ENCODE data around the gene AGFG2.

The AGFG2 gene

DNA sequence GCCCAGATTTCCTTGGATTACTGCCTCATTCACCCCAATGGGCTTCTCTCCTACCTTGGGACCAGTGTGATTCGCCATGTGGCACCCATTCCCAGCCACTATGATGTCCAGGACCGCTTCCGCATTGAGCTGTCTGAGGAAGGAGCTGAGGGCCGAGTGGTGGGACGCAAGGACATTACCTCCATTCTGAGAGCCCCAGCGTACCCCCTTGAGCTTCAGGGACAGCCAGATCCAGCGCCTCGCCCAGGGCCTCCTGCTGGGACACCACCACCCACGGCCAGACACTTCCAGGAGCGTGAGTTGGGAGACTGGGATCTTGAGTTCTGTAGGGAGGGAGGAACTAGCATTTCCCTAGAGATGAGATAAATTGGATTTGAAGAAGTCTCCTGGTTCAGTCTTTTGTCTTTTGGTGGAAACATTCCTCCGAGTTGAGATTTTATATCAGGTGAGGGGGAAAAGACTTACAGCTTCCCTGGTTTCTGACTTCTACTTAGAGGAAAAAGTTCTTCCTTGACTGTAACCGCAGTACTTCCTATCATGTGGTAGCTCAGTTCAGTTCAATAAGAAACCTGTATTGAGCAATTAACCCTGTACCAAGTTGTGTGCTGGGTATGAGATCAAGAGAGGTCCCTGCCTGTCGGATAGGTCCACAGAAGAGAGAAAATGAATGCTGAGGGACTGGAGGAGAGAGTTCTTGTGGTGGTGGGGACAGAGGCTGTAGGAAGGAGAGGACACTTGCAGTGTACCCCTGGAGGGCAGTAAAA is 74.6 kb downstream of the AGFG2 start:
- DNase-seq, result no peak

DNA sequence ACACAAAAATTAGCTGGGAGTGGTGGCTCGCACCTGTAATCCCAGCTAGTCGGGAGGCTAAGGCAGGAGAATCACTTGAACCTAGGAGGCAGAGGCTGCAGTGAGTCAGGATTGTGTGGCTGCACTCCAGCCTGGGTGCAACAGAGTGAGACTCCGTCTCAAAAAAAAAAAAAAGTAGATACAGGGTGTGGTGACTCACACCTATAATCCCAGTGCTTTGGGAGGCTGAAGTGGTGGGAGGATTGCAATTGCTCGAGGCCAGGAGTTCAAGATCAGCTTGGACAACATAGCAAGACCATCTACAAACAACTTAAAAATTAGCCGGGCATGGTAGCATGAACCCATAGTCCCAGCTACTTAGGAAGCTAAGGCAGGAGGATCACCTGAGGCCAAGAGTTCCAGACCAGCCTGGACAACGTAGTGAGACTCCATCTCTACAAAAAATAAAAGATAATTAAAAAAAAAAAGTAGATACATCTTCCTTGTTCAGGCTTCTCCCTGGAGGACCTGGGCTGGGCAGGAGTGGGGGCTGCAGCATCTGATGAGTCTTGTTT is 75.4 kb downstream of the AGFG2 start:
- DNase-seq, result no peak
